WTC11 (cell line): ENCODE results near the gene RNF125. TPM values are rescaled to one million over a fixed set of nuclear protein-coding genes. Genes with fewer than 3 reads are reported as not detected.

Experiments used
- ATAC-seq: fragments of 200-7000 bp; cut with Tn5 transposase; 2 replicates; pipeline ENCODE4 v1.10.0; 2021; ENCODE audit warnings: mild to moderate bottlenecking, moderate library complexity
- CTCF ChIA-PET: fragments of 300-600 bp; sonication (Branson Sonifier 250); formaldehyde crosslinking; loops from one replicate; lab custom pipeline; 2021; ENCODE audit warnings: antibody characterized with exemption; lab: Charles Lee
- POLR2A ChIA-PET: fragments of 350-600 bp; sonication (Branson Sonifier 250); formaldehyde crosslinking; loops from one replicate; lab custom pipeline; 2021; ENCODE audit warnings: antibody characterized with exemption; lab: Charles Lee
- DNase-seq: peaks from one replicate; pipeline ENCODE4 v3.0.0; 2021; ENCODE audit warnings: low spot score
- H3K27ac Mint-ChIP-seq: 2 replicates; pipeline ENCODE4 v1.8.0; 2021; ENCODE audit warnings: mixed read lengths
- H3K27me3 Mint-ChIP-seq: 2 replicates; pipeline ENCODE4 v1.8.0; 2021; ENCODE audit warnings: low read depth, mild to moderate bottlenecking, moderate library complexity, mixed read lengths
- H3K36me3 Mint-ChIP-seq: 2 replicates; pipeline ENCODE4 v1.8.0; 2021; ENCODE audit warnings: mixed read lengths
- H3K4me1 Mint-ChIP-seq: 2 replicates; pipeline ENCODE4 v1.8.0; 2022; ENCODE audit warnings: mixed read lengths
- H3K4me3 Mint-ChIP-seq: 2 replicates; pipeline ENCODE4 v1.8.0; 2021; ENCODE audit warnings: mild to moderate bottlenecking, moderate library complexity, mixed read lengths
- H3K9me3 Mint-ChIP-seq: 2 replicates; pipeline ENCODE4 v1.8.0; 2021; ENCODE audit warnings: mixed read lengths
- ETV6 ChIP-seq: sonication (generic); formaldehyde crosslinking; IDR thresholded peaks from 2 replicates; pipeline ENCODE4 v1.8.1; 2022; ENCODE audit warnings: mild to moderate bottlenecking, missing genetic modification reagents
- GTF2I ChIP-seq: fragments of 250-450 bp; sonication (Bioruptor Pico); conservative IDR thresholded peaks from 2 replicates; pipeline ENCODE4 v1.4.0; 2021; ENCODE audit warnings: mild to moderate bottlenecking
- HMGA2 ChIP-seq: fragments of 250-450 bp; sonication (Bioruptor Pico); IDR thresholded peaks from 2 replicates; pipeline ENCODE4 v1.4.0; 2021; ENCODE audit warnings: mild to moderate bottlenecking, moderate library complexity
- TEAD4 ChIP-seq: sonication (generic); formaldehyde crosslinking; IDR thresholded peaks from 2 replicates; pipeline ENCODE4 v1.8.0; 2022; ENCODE audit warnings: mild to moderate bottlenecking, missing genetic modification reagents
- TP53 ChIP-seq: sonication (generic); formaldehyde crosslinking; IDR thresholded peaks from 2 replicates; pipeline ENCODE4 v1.8.1; 2023; ENCODE audit warnings: mild to moderate bottlenecking, missing genetic modification reagents
- ZNF263 ChIP-seq: sonication (generic); formaldehyde crosslinking; IDR thresholded peaks from 2 replicates; pipeline ENCODE4 v1.8.1; 2022; ENCODE audit warnings: low read depth, mild to moderate bottlenecking, moderate library complexity, missing genetic modification reagents
- ZNF317 ChIP-seq: sonication (generic); formaldehyde crosslinking; IDR thresholded peaks from 2 replicates; pipeline ENCODE4 v1.8.1; 2023; ENCODE audit warnings: low read depth, mild to moderate bottlenecking, moderate library complexity, missing genetic modification reagents, borderline replicate concordance
- ZNF396 ChIP-seq: fragments of 250-450 bp; sonication (Bioruptor Pico); IDR thresholded peaks from 2 replicates; pipeline ENCODE4 v1.8.0; 2021; ENCODE audit warnings: mild to moderate bottlenecking, moderate library complexity, borderline replicate concordance
- ZNF423 ChIP-seq: fragments of 250-450 bp; sonication (Bioruptor Pico); IDR thresholded peaks from 2 replicates; pipeline ENCODE4 v2.1.2; 2022; ENCODE audit warnings: mild to moderate bottlenecking, moderate library complexity
- total RNA-seq: library from RNA; stranded (reverse); gene quantifications from 3 replicates; pipeline ENCODE4 v1.2.3, GENCODE V29; 2021
- TF ChIP-seq, protein P1 (sequence below): fragments of 250-450 bp; sonication (Bioruptor Pico); IDR thresholded peaks from 2 replicates; pipeline ENCODE4 v1.9.0; 2021; ENCODE audit warnings: mild to moderate bottlenecking, borderline replicate concordance
- TF ChIP-seq, protein P2 (sequence below): fragments of 250-450 bp; sonication (Bioruptor Pico); IDR thresholded peaks from 2 replicates; pipeline ENCODE4 v1.8.0; 2021; ENCODE audit warnings: mild to moderate bottlenecking
- TF ChIP-seq, protein P3 (sequence below): sonication (generic); formaldehyde crosslinking; IDR thresholded peaks from 2 replicates; pipeline ENCODE4 v1.8.1; 2023; ENCODE audit warnings: mild to moderate bottlenecking, missing genetic modification reagents, borderline replicate concordance
- TF ChIP-seq, protein P4 (sequence below): fragments of 250-450 bp; sonication (Bioruptor Pico); IDR thresholded peaks from 2 replicates; pipeline ENCODE4 v2.1.2; 2022; ENCODE audit warnings: mild to moderate bottlenecking, moderate library complexity
- TF ChIP-seq, protein P5 (sequence below): fragments of 250-450 bp; sonication (Bioruptor Pico); IDR thresholded peaks from 2 replicates; pipeline ENCODE4 v1.9.0; 2021; ENCODE audit warnings: mild to moderate bottlenecking
- TF ChIP-seq, protein P6 (sequence below): sonication (generic); formaldehyde crosslinking; IDR thresholded peaks from 2 replicates; pipeline ENCODE4 v1.8.0; 2022; ENCODE audit warnings: mild to moderate bottlenecking, missing genetic modification reagents
- TF ChIP-seq, protein P7 (sequence below): fragments of 250-450 bp; sonication (Bioruptor Pico); IDR thresholded peaks from 2 replicates; pipeline ENCODE4 v1.9.0; 2021; ENCODE audit warnings: mild to moderate bottlenecking
- TF ChIP-seq, protein P8 (sequence below): sonication (generic); formaldehyde crosslinking; IDR thresholded peaks from 2 replicates; pipeline ENCODE4 v1.8.0; 2023; ENCODE audit warnings: mild to moderate bottlenecking, missing genetic modification reagents

The RNF125 gene
- total RNA-seq, 1 experiment from 2014 or later = 14.9 TPM

DNA sequence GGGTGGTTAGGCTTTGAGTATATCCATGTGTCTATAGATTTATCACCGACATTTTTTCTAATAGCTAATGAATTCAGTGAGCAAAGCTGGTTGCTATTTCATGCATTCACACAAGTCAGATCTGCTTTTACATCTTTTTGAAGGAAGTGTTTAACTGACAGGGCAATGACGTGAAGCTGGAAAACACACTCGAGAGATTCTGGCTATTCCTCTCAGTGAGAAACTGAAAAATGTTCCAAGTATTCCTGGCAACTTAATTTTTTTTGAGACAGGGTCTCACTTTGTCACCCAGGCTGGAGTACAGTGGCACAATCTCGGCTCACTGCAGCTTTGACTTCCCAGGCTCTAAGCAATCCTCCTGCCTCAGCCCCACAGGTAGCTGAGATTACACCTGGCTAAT, 94.2 kb downstream of the RNF125 start (continued):
- TF ChIP-seq, protein P1, sequence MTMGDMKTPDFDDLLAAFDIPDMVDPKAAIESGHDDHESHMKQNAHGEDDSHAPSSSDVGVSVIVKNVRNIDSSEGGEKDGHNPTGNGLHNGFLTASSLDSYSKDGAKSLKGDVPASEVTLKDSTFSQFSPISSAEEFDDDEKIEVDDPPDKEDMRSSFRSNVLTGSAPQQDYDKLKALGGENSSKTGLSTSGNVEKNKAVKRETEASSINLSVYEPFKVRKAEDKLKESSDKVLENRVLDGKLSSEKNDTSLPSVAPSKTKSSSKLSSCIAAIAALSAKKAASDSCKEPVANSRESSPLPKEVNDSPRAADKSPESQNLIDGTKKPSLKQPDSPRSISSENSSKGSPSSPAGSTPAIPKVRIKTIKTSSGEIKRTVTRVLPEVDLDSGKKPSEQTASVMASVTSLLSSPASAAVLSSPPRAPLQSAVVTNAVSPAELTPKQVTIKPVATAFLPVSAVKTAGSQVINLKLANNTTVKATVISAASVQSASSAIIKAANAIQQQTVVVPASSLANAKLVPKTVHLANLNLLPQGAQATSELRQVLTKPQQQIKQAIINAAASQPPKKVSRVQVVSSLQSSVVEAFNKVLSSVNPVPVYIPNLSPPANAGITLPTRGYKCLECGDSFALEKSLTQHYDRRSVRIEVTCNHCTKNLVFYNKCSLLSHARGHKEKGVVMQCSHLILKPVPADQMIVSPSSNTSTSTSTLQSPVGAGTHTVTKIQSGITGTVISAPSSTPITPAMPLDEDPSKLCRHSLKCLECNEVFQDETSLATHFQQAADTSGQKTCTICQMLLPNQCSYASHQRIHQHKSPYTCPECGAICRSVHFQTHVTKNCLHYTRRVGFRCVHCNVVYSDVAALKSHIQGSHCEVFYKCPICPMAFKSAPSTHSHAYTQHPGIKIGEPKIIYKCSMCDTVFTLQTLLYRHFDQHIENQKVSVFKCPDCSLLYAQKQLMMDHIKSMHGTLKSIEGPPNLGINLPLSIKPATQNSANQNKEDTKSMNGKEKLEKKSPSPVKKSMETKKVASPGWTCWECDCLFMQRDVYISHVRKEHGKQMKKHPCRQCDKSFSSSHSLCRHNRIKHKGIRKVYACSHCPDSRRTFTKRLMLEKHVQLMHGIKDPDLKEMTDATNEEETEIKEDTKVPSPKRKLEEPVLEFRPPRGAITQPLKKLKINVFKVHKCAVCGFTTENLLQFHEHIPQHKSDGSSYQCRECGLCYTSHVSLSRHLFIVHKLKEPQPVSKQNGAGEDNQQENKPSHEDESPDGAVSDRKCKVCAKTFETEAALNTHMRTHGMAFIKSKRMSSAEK (CRISPR knock-in tag) = no peak
- TF ChIP-seq ZNF317 (CRISPR knock-in tag) (no peak), TEAD4 (no peak), HMGA2 (CRISPR knock-in tag) (no peak), GTF2I (CRISPR knock-in tag) (no peak)
- TF ChIP-seq, protein P2, sequence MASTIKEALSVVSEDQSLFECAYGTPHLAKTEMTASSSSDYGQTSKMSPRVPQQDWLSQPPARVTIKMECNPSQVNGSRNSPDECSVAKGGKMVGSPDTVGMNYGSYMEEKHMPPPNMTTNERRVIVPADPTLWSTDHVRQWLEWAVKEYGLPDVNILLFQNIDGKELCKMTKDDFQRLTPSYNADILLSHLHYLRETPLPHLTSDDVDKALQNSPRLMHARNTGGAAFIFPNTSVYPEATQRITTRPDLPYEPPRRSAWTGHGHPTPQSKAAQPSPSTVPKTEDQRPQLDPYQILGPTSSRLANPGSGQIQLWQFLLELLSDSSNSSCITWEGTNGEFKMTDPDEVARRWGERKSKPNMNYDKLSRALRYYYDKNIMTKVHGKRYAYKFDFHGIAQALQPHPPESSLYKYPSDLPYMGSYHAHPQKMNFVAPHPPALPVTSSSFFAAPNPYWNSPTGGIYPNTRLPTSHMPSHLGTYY (CRISPR knock-in tag) = no peak
- TF ChIP-seq, protein P3, sequence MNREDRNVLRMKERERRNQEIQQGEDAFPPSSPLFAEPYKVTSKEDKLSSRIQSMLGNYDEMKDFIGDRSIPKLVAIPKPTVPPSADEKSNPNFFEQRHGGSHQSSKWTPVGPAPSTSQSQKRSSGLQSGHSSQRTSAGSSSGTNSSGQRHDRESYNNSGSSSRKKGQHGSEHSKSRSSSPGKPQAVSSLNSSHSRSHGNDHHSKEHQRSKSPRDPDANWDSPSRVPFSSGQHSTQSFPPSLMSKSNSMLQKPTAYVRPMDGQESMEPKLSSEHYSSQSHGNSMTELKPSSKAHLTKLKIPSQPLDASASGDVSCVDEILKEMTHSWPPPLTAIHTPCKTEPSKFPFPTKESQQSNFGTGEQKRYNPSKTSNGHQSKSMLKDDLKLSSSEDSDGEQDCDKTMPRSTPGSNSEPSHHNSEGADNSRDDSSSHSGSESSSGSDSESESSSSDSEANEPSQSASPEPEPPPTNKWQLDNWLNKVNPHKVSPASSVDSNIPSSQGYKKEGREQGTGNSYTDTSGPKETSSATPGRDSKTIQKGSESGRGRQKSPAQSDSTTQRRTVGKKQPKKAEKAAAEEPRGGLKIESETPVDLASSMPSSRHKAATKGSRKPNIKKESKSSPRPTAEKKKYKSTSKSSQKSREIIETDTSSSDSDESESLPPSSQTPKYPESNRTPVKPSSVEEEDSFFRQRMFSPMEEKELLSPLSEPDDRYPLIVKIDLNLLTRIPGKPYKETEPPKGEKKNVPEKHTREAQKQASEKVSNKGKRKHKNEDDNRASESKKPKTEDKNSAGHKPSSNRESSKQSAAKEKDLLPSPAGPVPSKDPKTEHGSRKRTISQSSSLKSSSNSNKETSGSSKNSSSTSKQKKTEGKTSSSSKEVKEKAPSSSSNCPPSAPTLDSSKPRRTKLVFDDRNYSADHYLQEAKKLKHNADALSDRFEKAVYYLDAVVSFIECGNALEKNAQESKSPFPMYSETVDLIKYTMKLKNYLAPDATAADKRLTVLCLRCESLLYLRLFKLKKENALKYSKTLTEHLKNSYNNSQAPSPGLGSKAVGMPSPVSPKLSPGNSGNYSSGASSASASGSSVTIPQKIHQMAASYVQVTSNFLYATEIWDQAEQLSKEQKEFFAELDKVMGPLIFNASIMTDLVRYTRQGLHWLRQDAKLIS (CRISPR knock-in tag) = no peak
- TF ChIP-seq, protein P4, sequence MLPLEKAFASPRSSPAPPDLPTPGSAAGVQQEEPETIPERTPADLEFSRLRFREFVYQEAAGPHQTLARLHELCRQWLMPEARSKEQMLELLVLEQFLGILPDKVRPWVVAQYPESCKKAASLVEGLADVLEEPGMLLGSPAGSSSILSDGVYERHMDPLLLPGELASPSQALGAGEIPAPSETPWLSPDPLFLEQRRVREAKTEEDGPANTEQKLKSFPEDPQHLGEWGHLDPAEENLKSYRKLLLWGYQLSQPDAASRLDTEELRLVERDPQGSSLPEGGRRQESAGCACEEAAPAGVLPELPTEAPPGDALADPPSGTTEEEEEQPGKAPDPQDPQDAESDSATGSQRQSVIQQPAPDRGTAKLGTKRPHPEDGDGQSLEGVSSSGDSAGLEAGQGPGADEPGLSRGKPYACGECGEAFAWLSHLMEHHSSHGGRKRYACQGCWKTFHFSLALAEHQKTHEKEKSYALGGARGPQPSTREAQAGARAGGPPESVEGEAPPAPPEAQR (CRISPR knock-in tag) = no peak
- TF ChIP-seq, all 79 proteins: peak for 0

DNA sequence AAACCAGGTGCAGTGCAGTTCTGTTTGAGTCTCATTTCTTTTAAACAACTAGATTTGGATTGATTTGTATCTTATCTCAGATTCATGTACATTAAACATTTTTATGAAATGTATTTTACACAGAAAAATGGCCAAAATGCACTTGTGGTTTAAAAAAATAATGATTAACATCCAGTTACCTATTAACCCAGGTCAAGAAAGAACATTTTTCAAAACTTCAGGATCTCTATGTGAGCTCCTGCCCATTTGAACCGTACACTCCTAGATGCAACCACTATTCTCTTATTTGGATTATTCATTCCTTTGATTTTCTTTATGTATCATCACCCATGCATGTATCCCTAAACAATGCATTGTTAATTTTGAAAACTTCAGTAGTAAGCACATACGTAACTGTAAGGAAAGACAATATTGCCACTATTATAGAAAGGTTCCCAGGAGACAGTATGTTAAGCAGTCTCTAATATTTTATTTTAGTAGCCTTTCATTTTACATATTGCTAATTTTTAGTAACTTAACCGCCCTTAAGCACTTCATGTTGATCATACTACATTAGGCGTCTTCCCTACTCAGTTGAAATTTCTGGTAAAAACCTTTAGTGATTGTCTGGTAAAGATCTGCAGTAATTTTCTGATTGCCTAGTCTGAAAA, 95.8 kb downstream of the RNF125 start:
- H3K27me3 Mint-ChIP-seq = no peaks in the 10 kb centered on the region
- no peak overlapping the region for H3K27ac Mint-ChIP-seq
- DNase-seq = no peak
- ChIA-PET CTCF (no interaction called here), POLR2A (no interaction called here)
- H3K9me3 Mint-ChIP-seq = no peaks in the 10 kb centered on the region
- ATAC-seq = no peak
- H3K4me3 Mint-ChIP-seq = no peak overlapping the region
- peaks cover 47% of the 10 kb centered on the region for H3K36me3 Mint-ChIP-seq
- no peaks in the 10 kb centered on the region for H3K4me1 Mint-ChIP-seq
- TF ChIP-seq ZNF396 (CRISPR knock-in tag) = no peak
- TF ChIP-seq, protein P5, sequence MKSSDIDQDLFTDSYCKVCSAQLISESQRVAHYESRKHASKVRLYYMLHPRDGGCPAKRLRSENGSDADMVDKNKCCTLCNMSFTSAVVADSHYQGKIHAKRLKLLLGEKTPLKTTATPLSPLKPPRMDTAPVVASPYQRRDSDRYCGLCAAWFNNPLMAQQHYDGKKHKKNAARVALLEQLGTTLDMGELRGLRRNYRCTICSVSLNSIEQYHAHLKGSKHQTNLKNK (CRISPR knock-in tag) = no peak
- TF ChIP-seq ETV6 (CRISPR knock-in tag) = no peak
- no peak for TF ChIP-seq ZNF423 (CRISPR knock-in tag)
- TF ChIP-seq TP53 (CRISPR knock-in tag) = no peak
- TF ChIP-seq, protein P6, sequence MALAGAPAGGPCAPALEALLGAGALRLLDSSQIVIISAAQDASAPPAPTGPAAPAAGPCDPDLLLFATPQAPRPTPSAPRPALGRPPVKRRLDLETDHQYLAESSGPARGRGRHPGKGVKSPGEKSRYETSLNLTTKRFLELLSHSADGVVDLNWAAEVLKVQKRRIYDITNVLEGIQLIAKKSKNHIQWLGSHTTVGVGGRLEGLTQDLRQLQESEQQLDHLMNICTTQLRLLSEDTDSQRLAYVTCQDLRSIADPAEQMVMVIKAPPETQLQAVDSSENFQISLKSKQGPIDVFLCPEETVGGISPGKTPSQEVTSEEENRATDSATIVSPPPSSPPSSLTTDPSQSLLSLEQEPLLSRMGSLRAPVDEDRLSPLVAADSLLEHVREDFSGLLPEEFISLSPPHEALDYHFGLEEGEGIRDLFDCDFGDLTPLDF (CRISPR knock-in tag) = no peak
- TF ChIP-seq, protein P7, sequence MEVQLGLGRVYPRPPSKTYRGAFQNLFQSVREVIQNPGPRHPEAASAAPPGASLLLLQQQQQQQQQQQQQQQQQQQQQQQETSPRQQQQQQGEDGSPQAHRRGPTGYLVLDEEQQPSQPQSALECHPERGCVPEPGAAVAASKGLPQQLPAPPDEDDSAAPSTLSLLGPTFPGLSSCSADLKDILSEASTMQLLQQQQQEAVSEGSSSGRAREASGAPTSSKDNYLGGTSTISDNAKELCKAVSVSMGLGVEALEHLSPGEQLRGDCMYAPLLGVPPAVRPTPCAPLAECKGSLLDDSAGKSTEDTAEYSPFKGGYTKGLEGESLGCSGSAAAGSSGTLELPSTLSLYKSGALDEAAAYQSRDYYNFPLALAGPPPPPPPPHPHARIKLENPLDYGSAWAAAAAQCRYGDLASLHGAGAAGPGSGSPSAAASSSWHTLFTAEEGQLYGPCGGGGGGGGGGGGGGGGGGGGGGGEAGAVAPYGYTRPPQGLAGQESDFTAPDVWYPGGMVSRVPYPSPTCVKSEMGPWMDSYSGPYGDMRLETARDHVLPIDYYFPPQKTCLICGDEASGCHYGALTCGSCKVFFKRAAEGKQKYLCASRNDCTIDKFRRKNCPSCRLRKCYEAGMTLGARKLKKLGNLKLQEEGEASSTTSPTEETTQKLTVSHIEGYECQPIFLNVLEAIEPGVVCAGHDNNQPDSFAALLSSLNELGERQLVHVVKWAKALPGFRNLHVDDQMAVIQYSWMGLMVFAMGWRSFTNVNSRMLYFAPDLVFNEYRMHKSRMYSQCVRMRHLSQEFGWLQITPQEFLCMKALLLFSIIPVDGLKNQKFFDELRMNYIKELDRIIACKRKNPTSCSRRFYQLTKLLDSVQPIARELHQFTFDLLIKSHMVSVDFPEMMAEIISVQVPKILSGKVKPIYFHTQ (CRISPR knock-in tag) = no peak
- TF ChIP-seq ZNF263 (CRISPR knock-in tag) = no peak
- TF ChIP-seq, protein P8, sequence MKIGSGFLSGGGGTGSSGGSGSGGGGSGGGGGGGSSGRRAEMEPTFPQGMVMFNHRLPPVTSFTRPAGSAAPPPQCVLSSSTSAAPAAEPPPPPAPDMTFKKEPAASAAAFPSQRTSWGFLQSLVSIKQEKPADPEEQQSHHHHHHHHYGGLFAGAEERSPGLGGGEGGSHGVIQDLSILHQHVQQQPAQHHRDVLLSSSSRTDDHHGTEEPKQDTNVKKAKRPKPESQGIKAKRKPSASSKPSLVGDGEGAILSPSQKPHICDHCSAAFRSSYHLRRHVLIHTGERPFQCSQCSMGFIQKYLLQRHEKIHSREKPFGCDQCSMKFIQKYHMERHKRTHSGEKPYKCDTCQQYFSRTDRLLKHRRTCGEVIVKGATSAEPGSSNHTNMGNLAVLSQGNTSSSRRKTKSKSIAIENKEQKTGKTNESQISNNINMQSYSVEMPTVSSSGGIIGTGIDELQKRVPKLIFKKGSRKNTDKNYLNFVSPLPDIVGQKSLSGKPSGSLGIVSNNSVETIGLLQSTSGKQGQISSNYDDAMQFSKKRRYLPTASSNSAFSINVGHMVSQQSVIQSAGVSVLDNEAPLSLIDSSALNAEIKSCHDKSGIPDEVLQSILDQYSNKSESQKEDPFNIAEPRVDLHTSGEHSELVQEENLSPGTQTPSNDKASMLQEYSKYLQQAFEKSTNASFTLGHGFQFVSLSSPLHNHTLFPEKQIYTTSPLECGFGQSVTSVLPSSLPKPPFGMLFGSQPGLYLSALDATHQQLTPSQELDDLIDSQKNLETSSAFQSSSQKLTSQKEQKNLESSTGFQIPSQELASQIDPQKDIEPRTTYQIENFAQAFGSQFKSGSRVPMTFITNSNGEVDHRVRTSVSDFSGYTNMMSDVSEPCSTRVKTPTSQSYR = no peak
